Neuron (in vitro differentiated cells): ENCODE results near the gene ZNF689.

ENCODE experiments used
- H2AFZ ChIP-seq: one replicate; pipeline ENCODE4 v1.6.1; 2013; ENCODE audit warnings: low read depth, mild to moderate bottlenecking, inconsistent platforms, low read length, moderate library complexity
- H3K27me3 ChIP-seq: one replicate; pipeline ENCODE4 v1.6.1; 2013; ENCODE audit warnings: low read length; ENCODE audit not compliant: insufficient read depth
- H3K36me3 ChIP-seq: one replicate; pipeline ENCODE4 v1.6.1; 2013; ENCODE audit warnings: low read length; ENCODE audit not compliant: insufficient read depth
- H3K4me1 ChIP-seq: one replicate; pipeline ENCODE4 v1.6.1; 2013; ENCODE audit warnings: low read length; ENCODE audit not compliant: insufficient read depth
- H3K4me3 ChIP-seq: 2 replicates; pipeline ENCODE4 v1.5.1; 2013; ENCODE audit warnings: mild to moderate bottlenecking, low read length, moderate library complexity
- H3K9me3 ChIP-seq: one replicate; pipeline ENCODE4 v1.6.1; 2013; ENCODE audit warnings: low read length

The ZNF689 gene

GRCh38 chr16:30574678-30575077, 35.5 kb downstream of the ZNF689 start:
- H2AFZ ChIP-seq: no peak overlapping the region
- H3K27me3 ChIP-seq: no peaks in the 10 kb centered on the region
- no peak overlapping the region for H3K4me3 ChIP-seq
- H3K9me3 ChIP-seq: no peaks in the 10 kb centered on the region
- H3K4me1 ChIP-seq: peaks cover 16% of the 10 kb centered on the region
- H3K36me3 ChIP-seq: peaks cover 4% of the 10 kb centered on the region

- Histone ChIP-seq H3K4me1 (peaks cover 18% of the 10 kb centered on the region), H2AFZ (peak within 1 kb of the TSS; percentile 87), H3K27me3 (no peaks in the 10 kb centered on the region), H3K36me3 (no peaks in the 10 kb centered on the region), H3K4me3 (peak within 1 kb of the TSS; percentile 95), H3K9me3 (no peaks in the 10 kb centered on the region)
Observed at GRCh38 chr16:30571445-30572322, 38.5 kb downstream of the ZNF689 start, which contains the start of gene ZNF688. TSS of gene ZNF688 (minus strand) at chr16:30571714. CDS start at chr16:30571629, 85 bp downstream.

- Histone ChIP-seq H2AFZ (peak overlapping the region; percentile 87), H3K27me3 (no peaks in the 10 kb centered on the region), H3K36me3 (no peaks in the 10 kb centered on the region), H3K4me1 (peaks cover 18% of the 10 kb centered on the region), H3K9me3 (no peaks in the 10 kb centered on the region), H3K4me3 (peak overlapping the region; percentile 95)
Observed at GRCh38 chr16:30570636-30571444, 39.3 kb downstream of the ZNF689 start.

GRCh38 chr16:30569746-30570635, 40.2 kb downstream of the ZNF689 start:
- no peaks in the 10 kb centered on the region for H3K9me3 ChIP-seq
- peaks cover 18% of the 10 kb centered on the region for H3K4me1 ChIP-seq
- H2AFZ ChIP-seq: no peak overlapping the region
- no peaks in the 10 kb centered on the region for H3K36me3 ChIP-seq
- peak overlapping the region; percentile 95 for H3K4me3 ChIP-seq
- no peaks in the 10 kb centered on the region for H3K27me3 ChIP-seq

GRCh38 chr16:30569281-30569680, 40.9 kb downstream of the ZNF689 start:
- no peak overlapping the region for H3K4me3 ChIP-seq
- no peaks in the 10 kb centered on the region for H3K27me3 ChIP-seq
- peaks cover 18% of the 10 kb centered on the region for H3K4me1 ChIP-seq
- no peaks in the 10 kb centered on the region for H3K9me3 ChIP-seq
- no peaks in the 10 kb centered on the region for H3K36me3 ChIP-seq
- no peak overlapping the region for H2AFZ ChIP-seq

GRCh38 chr16:30567991-30568638, 42.1 kb downstream of the ZNF689 start:
- peaks cover 18% of the 10 kb centered on the region for H3K4me1 ChIP-seq
- no peak overlapping the region for H3K4me3 ChIP-seq
- no peaks in the 10 kb centered on the region for H3K27me3 ChIP-seq

GRCh38 chr16:30567160-30567990, 42.8 kb downstream of the ZNF689 start:
- no peaks in the 10 kb centered on the region for H3K27me3 ChIP-seq
- H3K36me3 ChIP-seq: no peaks in the 10 kb centered on the region
- H3K4me3 ChIP-seq: no peak overlapping the region
- no peaks in the 10 kb centered on the region for H3K9me3 ChIP-seq
- H2AFZ ChIP-seq: no peak overlapping the region
- H3K4me1 ChIP-seq: peaks cover 15% of the 10 kb centered on the region

More at GRCh38 chr16:30567991-30568638, 42.1 kb downstream of the ZNF689 start:
- Histone ChIP-seq H3K36me3 (no peaks in the 10 kb centered on the region), H3K9me3 (no peaks in the 10 kb centered on the region), H2AFZ (no peak overlapping the region)

GRCh38 chr16:30566531-30566930, 43.7 kb downstream of the ZNF689 start:
- H3K4me1 ChIP-seq: peaks cover 13% of the 10 kb centered on the region
- no peak overlapping the region for H3K4me3 ChIP-seq
- no peaks in the 10 kb centered on the region for H3K9me3 ChIP-seq
- no peak overlapping the region for H2AFZ ChIP-seq
- no peaks in the 10 kb centered on the region for H3K27me3 ChIP-seq
- H3K36me3 ChIP-seq: no peaks in the 10 kb centered on the region

- Histone ChIP-seq H3K36me3 (no peaks in the 10 kb centered on the region), H3K27me3 (no peaks in the 10 kb centered on the region), H3K4me3 (no peak overlapping the region), H3K4me1 (peaks cover 10% of the 10 kb centered on the region), H2AFZ (no peak overlapping the region), H3K9me3 (no peaks in the 10 kb centered on the region)
Observed at GRCh38 chr16:30565984-30566383, 44.2 kb downstream of the ZNF689 start.

- H3K36me3 ChIP-seq: no peaks in the 10 kb centered on the region
- H3K27me3 ChIP-seq: no peaks in the 10 kb centered on the region
- H3K4me1 ChIP-seq: peaks cover 6% of the 10 kb centered on the region
- no peak overlapping the region for H3K4me3 ChIP-seq
- H2AFZ ChIP-seq: no peak overlapping the region
- no peaks in the 10 kb centered on the region for H3K9me3 ChIP-seq
Observed at GRCh38 chr16:30565526-30565925, 44.7 kb downstream of the ZNF689 start.

- H3K4me1 ChIP-seq: peaks cover 10% of the 10 kb centered on the region
- no peaks in the 10 kb centered on the region for H3K27me3 ChIP-seq
- H3K4me3 ChIP-seq: no peak overlapping the region
- no peaks in the 10 kb centered on the region for H3K36me3 ChIP-seq
- no peaks in the 10 kb centered on the region for H3K9me3 ChIP-seq
- H2AFZ ChIP-seq: no peak overlapping the region
Observed at GRCh38 chr16:30562021-30562420, 48.2 kb downstream of the ZNF689 start.
